Measurements from ENCODE around the gene ZNF492.

Gene ZNF492

GRCh38 chr19:22617614-22618320, 16.4 kb upstream of the ZNF492 start:
- DNase-seq (ENCODE audit: low read depth): no peak
- no peak overlapping the region for H3K4me3 ChIP-seq (ENCODE audit: low read depth, low read length)
- TF ChIP-seq CTCF (IDR thresholded peaks at IDR 0.05; ENCODE audit: low read depth, low read length, missing control alignments): no peak

GRCh38 chr19:22619371-22619770, 14.8 kb upstream of the ZNF492 start:
- H3K4me3 ChIP-seq (ENCODE audit: low read depth, low read length): no peak overlapping the region
- TF ChIP-seq CTCF (IDR thresholded peaks at IDR 0.05; ENCODE audit: low read depth, low read length, missing control alignments): no peak
- DNase-seq (ENCODE audit: low read depth): no peak

- no peak for DNase-seq (ENCODE audit: low read depth)
- H3K4me3 ChIP-seq (ENCODE audit: low read depth, low read length): no peak overlapping the region
- TF ChIP-seq CTCF (IDR thresholded peaks at IDR 0.05; ENCODE audit: low read depth, low read length, missing control alignments): no peak
These were observed 14.2 kb upstream of the ZNF492 start for GRCh38 chr19:22619932-22620331.

- no peak for DNase-seq (ENCODE audit: low read depth)
- TF ChIP-seq CTCF (IDR thresholded peaks at IDR 0.05; ENCODE audit: low read depth, low read length, missing control alignments): no peak
- no peak overlapping the region for H3K4me3 ChIP-seq (ENCODE audit: low read depth, low read length)
These were observed 13.7 kb upstream of the ZNF492 start for GRCh38 chr19:22620401-22620800.

GRCh38 chr19:22620912-22621311, 13.2 kb upstream of the ZNF492 start:
- H3K4me3 ChIP-seq (ENCODE audit: low read depth, low read length): no peak overlapping the region
- no peak for TF ChIP-seq CTCF (IDR thresholded peaks at IDR 0.05; ENCODE audit: low read depth, low read length, missing control alignments)
- no peak for DNase-seq (ENCODE audit: low read depth)

GRCh38 chr19:22622020-22622419, 12.1 kb upstream of the ZNF492 start:
- TF ChIP-seq CTCF (IDR thresholded peaks at IDR 0.05; ENCODE audit: low read depth, low read length, missing control alignments): no peak
- no peak for DNase-seq (ENCODE audit: low read depth)
- H3K4me3 ChIP-seq (ENCODE audit: low read depth, low read length): no peak overlapping the region

Data from GM12864 (cell line).